ENCODE results near the gene NT5C1B.

NT5C1B gene

GRCh38 chr2:18550433-18550832, 38.9 kb downstream of the NT5C1B start:
- no peak for DNase-seq

DNA sequence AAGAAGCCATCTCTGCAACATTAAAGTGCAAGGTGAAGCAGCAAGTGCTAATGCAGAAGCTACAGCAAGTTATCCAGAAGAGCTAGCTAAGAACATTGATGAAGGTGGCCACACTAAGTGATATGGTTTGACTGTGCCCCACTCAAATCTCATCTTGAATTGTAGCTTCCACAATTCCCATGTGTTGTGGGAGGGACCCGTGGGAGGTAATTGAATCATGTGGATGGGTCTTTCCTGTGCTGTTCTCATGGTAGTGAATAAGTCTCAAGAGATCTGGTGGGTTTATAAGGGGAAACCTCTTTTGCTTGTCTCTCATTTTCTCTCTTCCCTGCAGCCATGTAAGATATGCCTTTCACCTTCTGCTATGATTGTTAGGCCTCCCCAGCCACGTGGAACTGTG, 40.3 kb downstream of the NT5C1B start:
- DNase-seq = no peak

GRCh38 chr2:18548621-18549020, 40.7 kb downstream of the NT5C1B start:
- DNase-seq = no peak

- peak; percentile 6 for DNase-seq
These were observed 42.8 kb downstream of the NT5C1B start for GRCh38 chr2:18546567-18546966.

DNA sequence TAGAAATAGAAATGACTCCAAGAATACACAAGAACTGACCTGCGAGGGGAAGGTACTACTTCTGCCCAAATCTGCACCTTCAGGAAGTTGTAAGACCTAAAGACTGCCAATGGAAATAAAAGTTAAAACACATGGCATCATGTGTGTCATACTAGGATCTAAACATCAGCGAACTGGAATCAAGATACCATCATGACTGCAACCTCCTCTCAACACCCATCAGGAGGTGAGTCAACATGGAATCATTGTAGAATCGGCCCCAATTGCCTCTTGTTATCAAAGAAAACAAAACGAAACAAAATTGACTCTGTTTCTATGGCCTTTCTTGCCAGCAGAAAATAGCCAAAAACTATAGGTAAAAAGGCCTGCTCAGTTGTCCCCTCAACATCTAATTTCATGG, 44.0 kb downstream of the NT5C1B start:
- peak; percentile 61 for DNase-seq

- DNase-seq = peak; percentile 32
These were observed 45.2 kb downstream of the NT5C1B start for GRCh38 chr2:18544171-18544570.

DNA sequence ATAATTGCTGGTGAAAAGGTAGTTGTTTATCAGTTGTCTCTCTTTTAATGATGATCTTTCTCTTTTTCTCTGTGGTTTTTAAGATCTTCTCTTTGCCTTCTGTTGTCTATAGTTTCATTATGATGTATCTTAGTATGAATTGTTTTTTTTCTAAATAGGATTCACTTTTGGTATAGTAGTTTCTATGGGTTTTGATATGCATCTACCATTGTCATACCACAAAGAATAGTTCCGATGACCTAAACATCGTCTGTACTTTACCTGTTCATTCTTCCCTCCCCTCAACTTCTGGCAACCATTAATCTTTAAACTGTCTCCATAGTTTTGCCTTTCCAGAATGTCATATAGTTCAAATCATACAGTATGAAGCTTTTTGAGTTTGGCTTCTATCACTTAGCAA, 48.5 kb downstream of the NT5C1B start:
- no peak for DNase-seq

GRCh38 chr2:18536697-18537096, 52.7 kb downstream of the NT5C1B start:
- no peak for DNase-seq

DNA sequence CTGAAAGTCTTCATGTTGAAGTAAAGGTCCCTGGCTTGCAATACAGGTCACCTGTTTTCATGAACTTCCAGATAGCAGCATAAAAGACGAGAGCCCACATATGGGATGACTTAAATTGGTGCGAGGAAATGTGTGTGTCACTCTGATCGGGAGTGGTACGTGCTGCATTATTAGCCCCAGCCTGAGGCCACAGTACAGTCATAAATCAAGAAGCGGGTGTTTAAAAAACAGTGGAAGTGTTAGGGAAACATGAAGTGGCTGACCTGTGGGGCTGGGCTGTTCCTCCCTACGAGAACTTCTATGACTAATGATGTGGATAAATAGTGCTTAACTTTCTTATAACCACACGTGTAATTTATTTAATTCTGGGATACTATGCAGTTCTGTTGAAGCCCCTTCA, 53.3 kb downstream of the NT5C1B start:
- DNase-seq = peak; percentile 77

DNA sequence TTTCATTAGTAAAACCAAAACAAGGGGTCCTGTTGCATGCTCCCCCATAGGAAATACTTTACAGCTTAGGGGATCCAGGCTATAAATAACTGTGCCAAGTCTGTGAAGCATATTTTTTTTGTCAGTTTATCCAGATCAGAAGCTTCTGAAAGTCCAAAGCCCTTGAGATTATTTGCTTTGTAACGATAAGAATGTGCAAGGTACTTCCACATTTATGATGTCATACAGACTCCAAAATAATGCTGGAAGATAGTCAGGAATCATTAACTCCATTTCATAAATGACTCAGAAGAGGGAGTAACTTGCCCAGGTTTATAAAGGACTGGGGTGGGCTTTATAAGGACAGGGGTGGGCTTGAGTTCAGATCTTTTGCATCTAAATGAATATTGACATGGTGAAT, 58.2 kb downstream of the NT5C1B start:
- DNase-seq = no peak

GRCh38 chr2:18527822-18528221, 61.5 kb downstream of the NT5C1B start:
- no peak for DNase-seq

GRCh38 chr2:18527326-18527725, 62.0 kb downstream of the NT5C1B start:
- DNase-seq = no peak

GRCh38 chr2:18526429-18526828, 62.9 kb downstream of the NT5C1B start:
- no peak for DNase-seq

DNA sequence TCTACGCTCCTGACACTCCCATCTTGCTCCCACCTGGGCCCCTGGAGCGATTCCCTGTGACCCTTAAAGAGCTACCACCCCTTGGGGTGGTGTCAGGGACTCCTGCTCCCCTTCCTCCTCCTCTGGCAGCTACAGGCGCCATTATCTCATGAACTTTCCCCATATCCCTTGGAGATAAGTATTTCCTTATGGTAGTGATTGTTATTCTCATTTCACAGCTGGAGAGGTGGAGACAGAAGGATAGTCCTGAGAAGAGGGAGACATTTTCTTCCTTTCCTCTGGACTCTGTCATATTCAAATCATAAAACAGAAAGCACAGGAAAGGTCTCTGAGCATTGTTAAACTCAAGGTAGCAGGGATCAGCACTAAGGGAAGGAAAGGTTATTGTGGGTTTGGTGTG, 63.5 kb downstream of the NT5C1B start:
- no peak for DNase-seq

GRCh38 chr2:18525236-18525635, 64.1 kb downstream of the NT5C1B start:
- no peak for DNase-seq

DNA sequence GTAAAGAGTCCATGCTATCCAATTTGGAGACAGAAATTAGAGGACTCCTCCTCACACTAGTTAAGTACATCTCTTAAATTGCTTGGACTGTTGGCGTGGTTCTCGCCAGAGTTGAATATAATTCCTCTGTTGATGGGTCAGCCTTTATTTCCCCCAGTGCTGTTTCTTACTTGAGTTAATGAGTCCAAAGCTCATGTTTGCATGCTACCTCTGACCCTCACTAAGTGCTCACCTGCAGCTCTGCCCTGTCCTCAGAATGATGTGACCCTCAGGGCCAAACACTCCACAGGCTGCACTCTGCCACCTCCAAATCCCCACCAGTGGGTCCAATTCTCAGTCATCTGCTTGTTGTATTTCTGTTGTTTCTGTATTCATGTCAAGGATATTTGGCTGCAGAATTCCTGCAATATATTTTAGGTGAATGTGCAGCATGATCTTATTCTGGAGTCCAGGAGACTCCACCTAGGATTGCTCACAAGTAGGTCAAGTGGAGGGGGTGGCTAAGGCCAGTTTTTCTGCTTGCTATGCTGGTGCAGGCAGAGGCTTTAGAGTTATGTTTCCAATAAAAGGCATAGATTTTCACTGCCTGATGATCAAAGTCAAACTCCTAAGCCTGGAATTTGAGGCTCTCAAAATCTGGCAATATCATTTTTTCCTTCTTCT, 66.8 kb downstream of the NT5C1B start:
- no peak for DNase-seq

DNA sequence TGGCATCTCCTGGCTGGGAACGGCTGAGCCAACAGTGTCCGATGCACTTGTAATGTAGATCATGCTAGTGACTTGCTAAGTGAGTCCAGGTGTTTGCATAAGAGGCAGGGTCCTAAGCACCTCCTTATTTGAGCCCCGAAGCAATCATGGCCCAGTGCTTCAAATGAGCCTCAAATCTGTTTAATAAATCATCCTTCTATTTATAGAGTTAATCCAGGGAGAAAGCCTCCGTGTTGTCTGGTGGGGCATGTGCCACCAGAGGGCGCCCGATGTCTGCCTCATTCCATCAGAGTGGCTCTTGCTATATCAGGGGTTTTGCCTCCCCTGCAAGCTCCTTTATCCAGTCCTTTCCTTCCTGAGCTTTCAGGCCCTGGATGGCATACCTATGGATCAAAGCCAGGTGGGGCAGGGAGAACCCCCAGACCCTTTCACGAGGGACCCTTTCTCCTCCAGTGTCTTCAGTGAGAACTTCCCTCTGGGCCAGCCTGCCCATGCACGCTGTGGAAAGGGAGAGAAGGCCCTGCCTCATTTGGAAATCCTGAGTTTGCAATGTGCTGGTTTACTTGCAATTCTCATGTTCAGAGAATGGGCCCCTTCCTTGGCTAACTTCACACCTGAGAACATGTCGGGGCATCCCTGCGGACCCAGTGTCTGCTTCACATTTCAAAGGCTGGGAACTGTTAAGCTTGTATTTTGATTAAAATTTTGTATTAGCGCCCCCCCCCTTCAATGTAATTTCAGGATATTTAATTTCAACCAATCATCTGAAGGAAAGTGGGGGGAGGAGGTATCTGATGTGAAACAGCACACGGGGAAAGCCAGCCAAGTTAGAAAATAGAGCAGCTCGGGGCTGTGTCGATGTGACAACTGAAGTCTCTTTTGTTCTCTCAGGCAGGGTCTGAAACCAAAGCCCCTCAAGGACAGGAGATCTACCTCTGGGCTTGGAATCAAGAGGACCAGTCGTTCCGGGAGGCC, 68.6 kb downstream of the NT5C1B start:
- DNase-seq = peak; percentile 80

DNA sequence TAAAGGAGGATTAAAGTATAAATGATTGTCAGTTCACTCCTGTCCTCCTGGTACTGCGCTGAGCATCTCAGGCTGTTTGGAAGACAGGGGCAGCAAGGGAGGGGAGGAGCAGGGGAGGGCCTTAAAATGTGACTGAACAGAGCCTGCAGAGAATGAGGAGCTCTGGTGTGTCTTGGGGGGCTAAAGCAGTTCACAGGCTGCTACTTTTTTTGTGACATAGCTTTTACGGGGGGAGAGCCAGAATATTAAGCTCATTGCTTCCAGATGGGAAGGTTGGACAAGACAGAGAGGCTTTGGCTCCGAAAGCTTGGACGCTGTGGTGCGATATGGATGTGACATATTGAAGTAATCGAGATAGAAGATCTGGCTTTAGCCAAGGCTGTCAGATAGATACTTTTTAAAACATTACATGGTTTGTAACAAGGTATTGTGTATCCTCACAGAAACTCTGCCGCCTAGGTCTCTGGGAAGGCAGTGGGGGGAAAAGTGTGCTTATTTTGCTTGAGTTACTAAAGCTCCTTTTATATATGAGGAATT, 69.4 kb downstream of the NT5C1B start:
- DNase-seq = no peak

- peak; percentile 70 for DNase-seq
These were observed 71.0 kb downstream of the NT5C1B start for GRCh38 chr2:18518116-18519111.

GRCh38 chr2:18517386-18517785, 72.0 kb downstream of the NT5C1B start:
- no peak for DNase-seq

DNA sequence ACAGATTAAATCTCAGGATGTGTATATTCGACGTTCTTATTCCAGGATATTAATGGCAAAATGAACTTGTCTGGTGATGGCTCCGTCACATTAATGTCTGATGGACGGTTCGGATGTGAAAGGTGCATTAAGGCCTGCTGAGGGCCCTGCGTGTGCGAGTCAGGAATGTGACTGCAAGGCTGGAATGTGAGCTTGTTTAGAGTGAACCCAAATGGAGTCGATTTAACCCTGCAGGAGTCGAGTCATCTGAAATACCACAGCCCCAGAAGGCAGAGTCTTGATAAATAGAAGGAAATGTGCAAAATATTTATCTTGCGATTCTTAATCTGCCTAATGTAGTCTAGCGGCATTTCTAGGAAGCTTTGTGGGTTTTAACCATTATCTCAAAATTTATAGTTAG, 73.3 kb downstream of the NT5C1B start:
- peak; percentile 89 for DNase-seq

All from fibroblast of skin of right quadriceps (primary cell).